Loucy (cell line): ENCODE data around the gene TAS1R3.
"Not testable (repeated sequence)": the region's sequence is repeated elsewhere in the genome, so short reads cannot be mapped to it uniquely, and the experiment has no call there.

Experiments used
- H2AFZ ChIP-seq: fragments of 200-600 bp; sonication (generic); 2 replicates; pipeline ENCODE4 v1.6.0; 2016; ENCODE audit warnings: antibody characterized with exemption, mild to moderate bottlenecking, low read length, moderate library complexity
- H3F3A ChIP-seq: fragments of 200-600 bp; 2 replicates; pipeline ENCODE4 v1.6.0; 2016; ENCODE audit warnings: antibody characterized with exemption, low read depth, mild to moderate bottlenecking
- H3K27me3 ChIP-seq: fragments of 200-600 bp; sonication (generic); 2 replicates; pipeline ENCODE4 v1.6.1; 2014; ENCODE audit warnings: low read length, mild to moderate bottlenecking; ENCODE audit not compliant: insufficient read depth, poor library complexity, severe bottlenecking
- H3K36me3 ChIP-seq: fragments of 200-600 bp; sonication (generic); 2 replicates; pipeline ENCODE4 v1.6.1; 2016; ENCODE audit warnings: low read length; ENCODE audit not compliant: insufficient read depth
- H3K4me1 ChIP-seq: fragments of 200-600 bp; sonication (generic); 2 replicates; pipeline ENCODE4 v1.5.1; 2014; ENCODE audit warnings: low read length, mild to moderate bottlenecking; ENCODE audit not compliant: insufficient read depth, poor library complexity, severe bottlenecking
- H3K4me2 ChIP-seq: fragments of 200-600 bp; sonication (generic); 2 replicates; pipeline ENCODE4 v1.6.0; 2014; ENCODE audit warnings: antibody characterized with exemption, low read length, low read depth, mild to moderate bottlenecking; ENCODE audit not compliant: poor library complexity, severe bottlenecking
- H3K4me3 ChIP-seq: fragments of 200-600 bp; sonication (generic); 2 replicates; pipeline ENCODE4 v1.5.1; 2014; ENCODE audit warnings: low read length, mild to moderate bottlenecking, mixed read lengths; ENCODE audit not compliant: poor library complexity, severe bottlenecking
- H3K79me2 ChIP-seq: fragments of 200-600 bp; sonication (generic); 2 replicates; pipeline ENCODE4 v1.6.1; 2014; ENCODE audit warnings: low read length; ENCODE audit not compliant: insufficient read depth
- H3K9ac ChIP-seq: fragments of 200-600 bp; sonication (generic); 2 replicates; pipeline ENCODE4 v1.6.0; 2014; ENCODE audit warnings: mild to moderate bottlenecking, low read depth, low read length, moderate library complexity; ENCODE audit not compliant: poor library complexity, severe bottlenecking
- H3K9me2 ChIP-seq: fragments of 200-600 bp; sonication (generic); replicated peaks from 2 replicates; pipeline ENCODE4 v1.6.1; 2016; ENCODE audit warnings: low read depth, low read length, mixed read lengths
- H3K9me3 ChIP-seq: fragments of 200-600 bp; sonication (generic); 2 replicates; pipeline ENCODE4 v1.6.1; 2014; ENCODE audit warnings: mild to moderate bottlenecking, antibody characterized with exemption, low read length, low read depth; ENCODE audit not compliant: insufficient read depth
- H4K20me1 ChIP-seq: fragments of 200-600 bp; sonication (generic); 2 replicates; pipeline ENCODE4 v1.6.0; 2014; ENCODE audit warnings: antibody characterized with exemption, low read length, mild to moderate bottlenecking; ENCODE audit not compliant: insufficient read depth, poor library complexity, severe bottlenecking
- CTCF ChIP-seq: fragments of 200-600 bp; sonication (generic); conservative IDR thresholded peaks from 2 replicates; pipeline ENCODE4 v1.5.1; 2014; ENCODE audit warnings: mild to moderate bottlenecking, antibody characterized with exemption, low read length
- EZH2phosphoT487 ChIP-seq: fragments of 200-600 bp; IDR thresholded peaks from 2 replicates; pipeline ENCODE4 v1.6.1; 2018; ENCODE audit warnings: antibody characterized with exemption, mild to moderate bottlenecking, moderate library complexity, borderline replicate concordance

The TAS1R3 gene

DNA sequence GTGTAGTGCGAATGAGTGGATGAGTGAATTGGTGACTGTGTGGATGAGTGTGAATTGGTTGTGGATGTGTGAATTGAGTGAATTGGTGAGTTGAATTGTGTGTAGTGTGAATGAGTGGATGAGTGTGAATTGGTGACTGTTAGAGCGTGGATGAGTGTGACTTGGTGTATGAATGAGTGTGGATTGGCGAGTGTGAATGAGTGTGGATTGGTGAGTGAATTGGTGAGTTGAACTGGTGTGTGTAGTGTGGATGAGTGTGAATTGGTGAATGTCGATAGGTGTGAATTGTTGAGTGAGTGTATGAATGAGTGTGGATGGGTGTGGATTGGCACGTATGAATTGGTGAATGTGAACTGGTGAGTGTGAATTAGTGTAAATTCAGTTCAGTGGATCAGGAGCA is 36.2 kb downstream of the TAS1R3 start:
- peaks cover 12% of the 10 kb centered on the region for H3K4me1 ChIP-seq
- TF ChIP-seq EZH2phosphoT487 (no peak), CTCF (no peak)
- no peaks in the 10 kb centered on the region for H3F3A ChIP-seq
- H3K9me2 ChIP-seq: no peaks in the 10 kb centered on the region
- peaks cover 6% of the 10 kb centered on the region; the same call in 1 of the 2 replicates for H3K79me2 ChIP-seq
- no peak overlapping the region for H3K9ac ChIP-seq
- peaks cover 14% of the 10 kb centered on the region for H4K20me1 ChIP-seq
- no peak overlapping the region for H2AFZ ChIP-seq
- no peaks in the 10 kb centered on the region for H3K36me3 ChIP-seq
- H3K4me2 ChIP-seq: no peak overlapping the region
- no peaks in the 10 kb centered on the region for H3K27me3 ChIP-seq
- no peaks in the 10 kb centered on the region; the same call in 1 of the 2 replicates for H3K9me3 ChIP-seq
- no peak overlapping the region for H3K4me3 ChIP-seq

GRCh38 chr1:1370094-1370493 is 39.0 kb downstream of the TAS1R3 start:
- Histone ChIP-seq H3K4me1 (peaks cover 28% of the 10 kb centered on the region), H4K20me1 (peaks cover 26% of the 10 kb centered on the region), H3K79me2 (peaks cover 29% of the 10 kb centered on the region)
- not testable (repeated sequence) for H3F3A ChIP-seq, H3K9ac ChIP-seq, H3K9me3 ChIP-seq, H2AFZ ChIP-seq, H3K36me3 ChIP-seq, H3K4me2 ChIP-seq, H3K4me3 ChIP-seq, H3K9me2 ChIP-seq, H3K27me3 ChIP-seq

- H3K79me2 ChIP-seq: peaks cover 29% of the 10 kb centered on the region
- no peak overlapping the region for H2AFZ ChIP-seq
- no peak overlapping the region for H3K4me3 ChIP-seq
- H4K20me1 ChIP-seq: peaks cover 26% of the 10 kb centered on the region
- no peaks in the 10 kb centered on the region for H3K36me3 ChIP-seq
- H3K4me1 ChIP-seq: peaks cover 28% of the 10 kb centered on the region
- no peaks in the 10 kb centered on the region for H3K27me3 ChIP-seq
- TF ChIP-seq EZH2phosphoT487: no peak
- TF ChIP-seq CTCF: no peak
- H3F3A ChIP-seq: no peaks in the 10 kb centered on the region
- H3K9me2 ChIP-seq: no peaks in the 10 kb centered on the region
- no peak overlapping the region for H3K9ac ChIP-seq
- H3K4me2 ChIP-seq: peak overlapping the region; percentile 99
- no peaks in the 10 kb centered on the region; the same call in 1 of the 2 replicates for H3K9me3 ChIP-seq
Measured at GRCh38 chr1:1370771-1371300, 39.8 kb downstream of the TAS1R3 start.

GRCh38 chr1:1371364-1371745 is 40.3 kb downstream of the TAS1R3 start:
- TF ChIP-seq CTCF: no peak
- TF ChIP-seq EZH2phosphoT487: no peak
- Histone ChIP-seq H4K20me1 (peaks cover 26% of the 10 kb centered on the region), H3K79me2 (peaks cover 34% of the 10 kb centered on the region), H3K9ac (peak overlapping the region; percentile 16), H2AFZ (no peak overlapping the region), H3K4me1 (peaks cover 33% of the 10 kb centered on the region), H3K4me2 (peak overlapping the region; percentile 99), H3K9me2 (no peaks in the 10 kb centered on the region), H3F3A (no peaks in the 10 kb centered on the region), H3K9me3 (no peaks in the 10 kb centered on the region; the same call in 1 of the 2 replicates), H3K36me3 (no peaks in the 10 kb centered on the region), H3K4me3 (peak overlapping the region; percentile 66), H3K27me3 (no peaks in the 10 kb centered on the region)
